HUDEP-2 (cell line): ENCODE results near the gene MAPK11.
"Not testable (repeated sequence)": the region's sequence is repeated elsewhere in the genome, so short reads cannot be mapped to it uniquely, and the experiment has no call there.

Experiments used
- DNase-seq, 76 experiments: peaks; one replicate each; lab custom pipeline; 2025; ENCODE audit not compliant: unreplicated experiment in 76 of 76; lab: John Stamatoyannopoulos, UW

MAPK11 gene

GRCh38 chr22:50278956-50279619 is 8.9 kb upstream of the MAPK11 start:
- DNase-seq, result no peak

GRCh38 chr22:50278461-50278860 is 8.3 kb upstream of the MAPK11 start:
- DNase-seq, result no peak

- DNase-seq, result no peak
Observed at GRCh38 chr22:50277761-50278160, 7.6 kb upstream of the MAPK11 start.

GRCh38 chr22:50276143-50276542 is 6.0 kb upstream of the MAPK11 start:
- DNase-seq, result peak in 60 of 76 experiments; percentile 3 to 79 (median 48)

- no peak for DNase-seq
Observed at GRCh38 chr22:50275181-50276055, 5.2 kb upstream of the MAPK11 start.

GRCh38 chr22:50274771-50275170 is 4.6 kb upstream of the MAPK11 start:
- DNase-seq, result no peak

GRCh38 chr22:50274311-50274710 is 4.1 kb upstream of the MAPK11 start:
- DNase-seq, result peak in 48 of 76 experiments; percentile 6 to 64 (median 36)

- DNase-seq, result not testable (repeated sequence)
Observed at GRCh38 chr22:50273781-50274180, 3.6 kb upstream of the MAPK11 start.

GRCh38 chr22:50273352-50273751 is 3.2 kb upstream of the MAPK11 start:
- peak in 1 of 76 experiments; percentile 21 for DNase-seq

- no peak for DNase-seq
Observed at GRCh38 chr22:50272044-50272802, 2.0 kb upstream of the MAPK11 start.

GRCh38 chr22:50271519-50271970 is 1.4 kb upstream of the MAPK11 start:
- DNase-seq, result peak in 57 of 76 experiments; percentile 11 to 76 (median 52)

- peak in 56 of 76 experiments; percentile 1 to 71 (median 41) for DNase-seq
Observed at GRCh38 chr22:50270666-50271394, 650 bp upstream of the MAPK11 start.

GRCh38 chr22:50269573-50269969 is 609 bp downstream of the MAPK11 start:
- DNase-seq, result no peak

GRCh38 chr22:50268655-50269113 is 1.5 kb downstream of the MAPK11 start:
- DNase-seq, result peak in 2 of 76 experiments; percentile 8 to 18

GRCh38 chr22:50267591-50268390 is 2.4 kb downstream of the MAPK11 start:
- DNase-seq, result peak in 25 of 76 experiments; percentile 11 to 46 (median 33)

GRCh38 chr22:50266994-50267393 is 3.2 kb downstream of the MAPK11 start:
- no peak for DNase-seq

- DNase-seq, result no peak
Observed at GRCh38 chr22:50264946-50265669, 5.1 kb downstream of the MAPK11 start.

GRCh38 chr22:50264104-50264745 is 6.0 kb downstream of the MAPK11 start:
- no peak for DNase-seq
